ENCODE data around the gene DAGLA. TPM values are rescaled to one million over a fixed set of nuclear protein-coding genes. Genes with fewer than 3 reads are reported as not detected.

Gene DAGLA
- total RNA-seq, 1 donor from 2014 or later = 3.2 TPM

GRCh38 chr11:61778920-61779650 is 98.9 kb downstream of the DAGLA start:
- intact Hi-C loops (cut with micrococcal nuclease) = no loop called here
- H3K9me3 ChIP-seq (replicated peaks) = no peaks in the 10 kb centered on the region
- DNase-seq = no peak

GRCh38 chr11:61779666-61780525 is 99.7 kb downstream of the DAGLA start:
- H3K4me3 ChIP-seq = no peak overlapping the region
- H3K9me3 ChIP-seq (replicated peaks) = no peaks in the 10 kb centered on the region
- no peak overlapping the region for H3K27ac ChIP-seq (replicated peaks)
- no peak for DNase-seq
- no peaks in the 10 kb centered on the region for H3K27me3 ChIP-seq (ENCODE audit: low read depth)
- H3K36me3 ChIP-seq = peaks cover 5% of the 10 kb centered on the region
- intact Hi-C loops (cut with micrococcal nuclease) = no loop called here
- H3K4me1 ChIP-seq = peaks cover 10% of the 10 kb centered on the region
- no peak for TF ChIP-seq CTCF (IDR thresholded peaks at IDR 0.05; ENCODE audit: borderline replicate concordance)

More at GRCh38 chr11:61778920-61779650, 98.9 kb downstream of the DAGLA start:
- H3K4me3 ChIP-seq = no peak overlapping the region
- no peak for TF ChIP-seq CTCF (IDR thresholded peaks at IDR 0.05; ENCODE audit: borderline replicate concordance)
- H3K4me1 ChIP-seq = peaks cover 10% of the 10 kb centered on the region
- H3K27me3 ChIP-seq (ENCODE audit: low read depth) = no peaks in the 10 kb centered on the region
- H3K27ac ChIP-seq (replicated peaks) = no peak overlapping the region
- H3K36me3 ChIP-seq = no peaks in the 10 kb centered on the region

- DNase-seq = no peak
- no peaks in the 10 kb centered on the region for H3K27me3 ChIP-seq (ENCODE audit: low read depth)
- H3K36me3 ChIP-seq = peaks cover 9% of the 10 kb centered on the region
- H3K27ac ChIP-seq (replicated peaks) = no peak overlapping the region
- intact Hi-C loops (cut with micrococcal nuclease) = no loop called here
- no peaks in the 10 kb centered on the region for H3K9me3 ChIP-seq (replicated peaks)
- TF ChIP-seq CTCF (IDR thresholded peaks at IDR 0.05; ENCODE audit: borderline replicate concordance) = no peak
- peaks cover 10% of the 10 kb centered on the region for H3K4me1 ChIP-seq
- H3K4me3 ChIP-seq = no peak overlapping the region
These were observed 100.5 kb downstream of the DAGLA start for GRCh38 chr11:61780581-61781162.

- H3K27me3 ChIP-seq (ENCODE audit: low read depth) = no peaks in the 10 kb centered on the region
- H3K4me3 ChIP-seq = no peak overlapping the region
- H3K9me3 ChIP-seq (replicated peaks) = no peaks in the 10 kb centered on the region
- H3K4me1 ChIP-seq = peaks cover 10% of the 10 kb centered on the region
- no peak overlapping the region for H3K27ac ChIP-seq (replicated peaks)
- no peak for DNase-seq
- peaks cover 17% of the 10 kb centered on the region for H3K36me3 ChIP-seq
- intact Hi-C loops (cut with micrococcal nuclease) = no loop called here
- no peak for TF ChIP-seq CTCF (IDR thresholded peaks at IDR 0.05; ENCODE audit: borderline replicate concordance)
These were observed 101.4 kb downstream of the DAGLA start for GRCh38 chr11:61781585-61781984.

- Histone ChIP-seq H3K4me3 (no peak overlapping the region), H3K27me3 (ENCODE audit: low read depth) (no peaks in the 10 kb centered on the region), H3K9me3 (replicated peaks) (no peaks in the 10 kb centered on the region), H3K4me1 (peaks cover 5% of the 10 kb centered on the region), H3K36me3 (peaks cover 24% of the 10 kb centered on the region), H3K27ac (replicated peaks) (no peak overlapping the region)
- TF ChIP-seq CTCF (IDR thresholded peaks at IDR 0.05; ENCODE audit: borderline replicate concordance) = no peak
- intact Hi-C loops (cut with micrococcal nuclease) = no loop called here
- DNase-seq = no peak
These were observed 102.1 kb downstream of the DAGLA start for GRCh38 chr11:61782299-61782698.

All from left ventricle myocardium inferior (tissue), 1 donor.